Tibial nerve (tissue), 3 donors: ENCODE results near the gene LIN9.

ENCODE experiments used
- CTCF ChIP-seq, 5 experiments: fragments of 200-600 bp in 3 of 5; fragments of 450-650 bp in 2 of 5; sonication (generic) in 3 of 5; IDR thresholded peaks; one replicate each; pipeline ENCODE4 v1.5.1; 2016 to 2019; ENCODE audit warnings: antibody characterized with exemption in 5 of 5, mild to moderate bottlenecking in 3 of 5, moderate library complexity in 2 of 5
- POLR2A ChIP-seq, 2 donors: fragments of 450-650 bp; IDR thresholded peaks; one replicate each; pipeline ENCODE4 v1.6.1; 2017; ENCODE audit warnings: antibody characterized with exemption in 2 of 2, mild to moderate bottlenecking in 2 of 2, moderate library complexity in 2 of 2

DNA sequence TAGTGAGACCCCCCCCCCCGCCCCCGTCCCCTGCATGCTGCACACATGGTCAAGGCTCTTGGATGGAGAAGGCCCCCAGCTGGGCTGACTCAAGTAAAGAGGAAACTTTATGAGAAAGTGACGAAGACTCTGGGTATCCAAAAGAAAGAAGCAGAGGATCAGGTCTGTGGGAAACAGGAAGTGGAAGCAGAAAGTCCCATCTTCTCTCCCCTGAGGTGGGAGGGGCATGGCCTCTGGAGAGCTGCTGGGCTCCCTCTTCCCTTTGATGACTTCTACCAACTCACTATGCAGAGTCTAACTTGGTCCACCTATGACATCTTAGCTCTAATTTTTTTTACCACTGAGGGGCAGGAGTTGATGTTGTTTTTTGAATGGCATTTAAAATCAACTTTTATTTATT lies 42.7 kb upstream of the LIN9 start:
- TF ChIP-seq CTCF (IDR thresholded peaks at IDR 0.05) (no peak), POLR2A (IDR thresholded peaks at IDR 0.05) (no peak)
